DND-41 (cell line): Measurements from ENCODE around the gene STX19.

Experiments
- ATAC-seq: fragments of 200-7000 bp; cut with Tn5 transposase; 3 replicates; pipeline ENCODE4 v1.9.1; 2021; ENCODE audit warnings: low read depth; ENCODE audit not compliant: insufficient read depth
- DNase-seq: peaks from one replicate; pipeline ENCODE4 v3.0.0-alpha.2; 2020
- H2AFZ ChIP-seq: 2 replicates; pipeline ENCODE4 v1.6.0; 2012; ENCODE audit warnings: low read depth, low read length
- H3K27ac ChIP-seq: 2 replicates; pipeline ENCODE4 v1.5.1; 2012; ENCODE audit warnings: low read length, inconsistent platforms
- H3K27me3 ChIP-seq: fragments of 200-600 bp; sonication (generic); 2 replicates; pipeline ENCODE4 v1.6.0; 2012; ENCODE audit warnings: low read length, mild to moderate bottlenecking, inconsistent platforms; ENCODE audit not compliant: insufficient read depth, poor library complexity
- H3K36me3 ChIP-seq: 2 replicates; pipeline ENCODE4 v1.5.1; 2012; ENCODE audit warnings: low read length, inconsistent platforms; ENCODE audit not compliant: insufficient read depth
- H3K4me1 ChIP-seq: 2 replicates; pipeline ENCODE4 v1.5.1; 2012; ENCODE audit warnings: mild to moderate bottlenecking, low read length; ENCODE audit not compliant: insufficient read depth
- H3K4me2 ChIP-seq: 2 replicates; pipeline ENCODE4 v1.6.0; 2012; ENCODE audit warnings: mild to moderate bottlenecking, moderate library complexity, low read length, inconsistent platforms; ENCODE audit not compliant: insufficient read depth
- H3K4me3 ChIP-seq, 2 experiments: fragments of 200-600 bp in 1 of 2; shearing (Covaris generic) in 1 of 2; 2 replicates each; pipeline ENCODE4 v1.5.1; 2012 to 2016; ENCODE audit warnings: inconsistent platforms in 2 of 2, low read length in 2 of 2, mild to moderate bottlenecking in 2 of 2, low read depth in 1 of 2, moderate library complexity in 1 of 2
- H3K79me2 ChIP-seq: 2 replicates; pipeline ENCODE4 v1.6.0; 2012; ENCODE audit warnings: low read length, inconsistent platforms; ENCODE audit not compliant: insufficient read depth
- H3K9ac ChIP-seq: 2 replicates; pipeline ENCODE4 v1.6.0; 2012; ENCODE audit warnings: low read depth, mild to moderate bottlenecking, inconsistent platforms, low read length, moderate library complexity
- H3K9me3 ChIP-seq: 2 replicates; pipeline ENCODE4 v1.5.1; 2012; ENCODE audit warnings: low read length, moderate library complexity, mild to moderate bottlenecking, inconsistent platforms; ENCODE audit not compliant: insufficient read depth, severe bottlenecking
- H4K20me1 ChIP-seq: 2 replicates; pipeline ENCODE4 v1.6.0; 2012; ENCODE audit warnings: low read length; ENCODE audit not compliant: insufficient read depth
- EZH2 ChIP-seq: IDR thresholded peaks from 3 replicates; pipeline ENCODE4 v1.6.1; 2012; ENCODE audit warnings: borderline replicate concordance, low read depth, mild to moderate bottlenecking, moderate library complexity, low read length, inconsistent platforms; ENCODE audit not compliant: severe bottlenecking
- TF ChIP-seq, protein P1 (sequence below): IDR thresholded peaks from 2 replicates; pipeline ENCODE4 v1.5.1; 2012; ENCODE audit warnings: borderline replicate concordance, low read length, moderate library complexity, mild to moderate bottlenecking; ENCODE audit not compliant: poor library complexity, severe bottlenecking; ENCODE audit errors: extremely low read depth

Gene STX19, protein sequence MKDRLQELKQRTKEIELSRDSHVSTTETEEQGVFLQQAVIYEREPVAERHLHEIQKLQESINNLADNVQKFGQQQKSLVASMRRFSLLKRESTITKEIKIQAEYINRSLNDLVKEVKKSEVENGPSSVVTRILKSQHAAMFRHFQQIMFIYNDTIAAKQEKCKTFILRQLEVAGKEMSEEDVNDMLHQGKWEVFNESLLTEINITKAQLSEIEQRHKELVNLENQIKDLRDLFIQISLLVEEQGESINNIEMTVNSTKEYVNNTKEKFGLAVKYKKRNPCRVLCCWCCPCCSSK

DNA sequence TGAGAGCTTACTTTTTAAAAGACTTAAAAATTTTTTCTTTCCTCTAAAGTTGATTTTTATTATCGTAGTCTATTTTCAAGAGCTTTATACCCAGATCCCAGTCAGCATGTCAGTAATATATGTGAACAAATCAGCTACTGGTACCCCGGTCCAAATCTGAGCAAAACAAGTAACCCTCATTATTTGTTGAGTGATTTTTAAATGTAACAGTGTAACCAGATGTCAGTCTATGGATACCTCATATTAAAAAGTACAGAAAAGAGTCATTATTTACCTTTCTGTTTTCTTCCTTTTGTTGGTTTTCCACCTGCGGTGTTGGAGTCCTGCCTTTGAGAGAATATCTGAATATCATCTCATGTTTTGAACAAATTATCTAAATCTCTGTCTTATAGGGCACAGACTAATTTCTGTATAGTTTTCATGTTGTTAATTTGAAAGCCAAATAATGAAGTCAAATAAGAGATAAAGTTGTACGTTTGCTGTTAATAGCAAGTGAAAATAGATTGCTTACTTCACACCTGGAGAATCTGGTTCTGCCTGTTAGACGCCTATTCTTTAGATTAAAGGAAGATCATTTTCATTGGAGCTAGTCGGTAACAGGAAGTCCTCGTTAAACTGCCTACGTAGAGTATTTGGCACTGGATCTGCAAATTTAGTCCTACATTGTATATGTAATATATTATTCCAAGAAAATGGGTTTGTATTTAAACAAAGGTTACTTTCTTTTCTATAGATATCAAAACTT is at the start of gene STX19:
Gene STX19 (minus strand): TSS at position 505 of the 745 bp plus-strand sequence. CDS start 13,328 bp downstream, outside the sequence.
- H3K4me1 ChIP-seq = no peaks in the 10 kb centered on the region
- H3K79me2 ChIP-seq = no peaks in the 10 kb centered on the region
- no peaks in the 10 kb centered on the region for H3K36me3 ChIP-seq
- no peak within 1 kb of the TSS for H3K27ac ChIP-seq
- no peaks in the 10 kb centered on the region for H3K9me3 ChIP-seq
- DNase-seq (no peak), ATAC-seq (no peak)
- no peak within 1 kb of the TSS for H3K9ac ChIP-seq
- TF ChIP-seq, protein P1, sequence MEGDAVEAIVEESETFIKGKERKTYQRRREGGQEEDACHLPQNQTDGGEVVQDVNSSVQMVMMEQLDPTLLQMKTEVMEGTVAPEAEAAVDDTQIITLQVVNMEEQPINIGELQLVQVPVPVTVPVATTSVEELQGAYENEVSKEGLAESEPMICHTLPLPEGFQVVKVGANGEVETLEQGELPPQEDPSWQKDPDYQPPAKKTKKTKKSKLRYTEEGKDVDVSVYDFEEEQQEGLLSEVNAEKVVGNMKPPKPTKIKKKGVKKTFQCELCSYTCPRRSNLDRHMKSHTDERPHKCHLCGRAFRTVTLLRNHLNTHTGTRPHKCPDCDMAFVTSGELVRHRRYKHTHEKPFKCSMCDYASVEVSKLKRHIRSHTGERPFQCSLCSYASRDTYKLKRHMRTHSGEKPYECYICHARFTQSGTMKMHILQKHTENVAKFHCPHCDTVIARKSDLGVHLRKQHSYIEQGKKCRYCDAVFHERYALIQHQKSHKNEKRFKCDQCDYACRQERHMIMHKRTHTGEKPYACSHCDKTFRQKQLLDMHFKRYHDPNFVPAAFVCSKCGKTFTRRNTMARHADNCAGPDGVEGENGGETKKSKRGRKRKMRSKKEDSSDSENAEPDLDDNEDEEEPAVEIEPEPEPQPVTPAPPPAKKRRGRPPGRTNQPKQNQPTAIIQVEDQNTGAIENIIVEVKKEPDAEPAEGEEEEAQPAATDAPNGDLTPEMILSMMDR = no peak
- TF ChIP-seq EZH2 = no peak
- no peaks in the 10 kb centered on the region for H3K27me3 ChIP-seq
- no peak within 1 kb of the TSS for H2AFZ ChIP-seq
- no peak within 1 kb of the TSS for H3K4me3 ChIP-seq
- no peaks in the 10 kb centered on the region for H4K20me1 ChIP-seq
- H3K4me2 ChIP-seq = no peak within 1 kb of the TSS

DNA sequence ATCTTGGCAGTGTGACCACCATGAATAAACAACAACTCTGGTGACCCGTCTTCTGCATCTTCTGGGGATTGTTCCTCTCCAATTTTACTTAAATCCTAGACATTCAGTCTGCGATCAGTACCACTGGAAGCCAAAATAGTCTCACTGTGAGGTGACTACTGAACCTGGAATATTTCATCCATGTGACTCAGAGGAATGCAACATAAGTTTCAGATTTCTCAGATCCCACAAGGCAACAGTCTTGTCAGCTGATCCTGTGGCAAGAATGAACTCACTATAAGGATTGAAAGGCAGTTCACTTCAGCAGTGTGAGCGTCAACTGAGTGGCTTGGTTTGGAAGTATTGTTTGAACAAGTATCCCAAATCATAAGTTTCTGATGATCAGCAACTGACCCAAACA is 47.7 kb upstream of the STX19 start:
- H3K4me3 ChIP-seq = no peak overlapping the region
- ATAC-seq = no peak
- H2AFZ ChIP-seq = no peak overlapping the region
- TF ChIP-seq, protein P1 = no peak
- no peak for TF ChIP-seq EZH2
- peaks cover 28% of the 10 kb centered on the region for H3K79me2 ChIP-seq
- peaks cover 21% of the 10 kb centered on the region for H3K36me3 ChIP-seq
- no peak overlapping the region for H3K9ac ChIP-seq
- H3K4me2 ChIP-seq = no peak overlapping the region
- no peak for DNase-seq
- H3K4me1 ChIP-seq = 0 out of 2 replicates have a peak, but pooled peaks cover 8% of the 10 kb centered on the region
- H3K27ac ChIP-seq = no peak overlapping the region
- H3K27me3 ChIP-seq = no peaks in the 10 kb centered on the region
- peaks cover 6% of the 10 kb centered on the region; the same call in 1 of the 2 replicates for H4K20me1 ChIP-seq
- H3K9me3 ChIP-seq = no peaks in the 10 kb centered on the region

DNA sequence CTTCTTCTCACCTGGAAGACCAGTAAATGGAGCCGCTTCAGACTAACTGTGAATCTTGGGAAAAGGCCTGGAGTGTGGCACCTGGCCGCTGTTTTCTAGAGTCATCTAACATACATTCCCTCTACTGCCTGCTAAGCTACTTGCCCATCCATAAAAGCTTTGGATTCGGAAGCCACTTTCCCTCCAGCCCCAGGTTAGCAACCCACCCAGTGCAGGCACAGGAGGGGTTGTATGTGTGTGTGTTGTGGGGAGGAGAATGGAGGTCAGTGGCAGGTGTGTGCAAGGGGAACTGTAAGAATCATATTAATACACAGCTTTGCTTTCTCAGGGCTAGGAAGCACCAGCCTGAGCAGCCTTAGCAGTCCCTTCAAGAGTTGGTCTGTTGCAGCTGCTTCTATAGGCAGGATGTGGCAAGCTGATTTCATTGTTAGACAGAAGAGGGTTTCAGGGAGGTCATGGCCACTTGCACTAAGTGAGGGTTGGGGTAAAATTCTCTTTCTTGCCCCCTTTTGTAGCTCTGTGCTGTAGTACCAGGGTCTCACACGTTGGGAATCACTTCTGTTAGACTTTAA is 43.4 kb upstream of the STX19 start:
- Histone ChIP-seq H3K4me2 (no peak overlapping the region), H2AFZ (no peak overlapping the region), H3K27ac (peak overlapping the region; percentile 23; the same call in 1 of the 2 replicates), H4K20me1 (peaks cover 12% of the 10 kb centered on the region; the same call in 1 of the 2 replicates), H3K79me2 (peaks cover 52% of the 10 kb centered on the region), H3K4me1 (peaks cover 14% of the 10 kb centered on the region), H3K9ac (no peak overlapping the region), H3K9me3 (peaks cover 3% of the 10 kb centered on the region), H3K4me3 (no peak overlapping the region), H3K27me3 (no peaks in the 10 kb centered on the region), H3K36me3 (peaks cover 37% of the 10 kb centered on the region)
- TF ChIP-seq, protein P1 = no peak
- TF ChIP-seq EZH2 = no peak
- ATAC-seq = peak; percentile 96
- peak; percentile 54 for DNase-seq
